ENCODE data around the gene IGFN1. TPM values are rescaled to one million over a fixed set of nuclear protein-coding genes. Genes with fewer than 3 reads are reported as not detected.

Gene IGFN1
- total RNA-seq, 6 experiments from 2014 or later = 0.02 to 0.18 (median 0.12) TPM; not detected in 3

- intact Hi-C loops (cut with DNase I) = no loop called here
- H3K4me1 ChIP-seq = no peaks in the 10 kb centered on the region
- TF ChIP-seq, protein P1, sequence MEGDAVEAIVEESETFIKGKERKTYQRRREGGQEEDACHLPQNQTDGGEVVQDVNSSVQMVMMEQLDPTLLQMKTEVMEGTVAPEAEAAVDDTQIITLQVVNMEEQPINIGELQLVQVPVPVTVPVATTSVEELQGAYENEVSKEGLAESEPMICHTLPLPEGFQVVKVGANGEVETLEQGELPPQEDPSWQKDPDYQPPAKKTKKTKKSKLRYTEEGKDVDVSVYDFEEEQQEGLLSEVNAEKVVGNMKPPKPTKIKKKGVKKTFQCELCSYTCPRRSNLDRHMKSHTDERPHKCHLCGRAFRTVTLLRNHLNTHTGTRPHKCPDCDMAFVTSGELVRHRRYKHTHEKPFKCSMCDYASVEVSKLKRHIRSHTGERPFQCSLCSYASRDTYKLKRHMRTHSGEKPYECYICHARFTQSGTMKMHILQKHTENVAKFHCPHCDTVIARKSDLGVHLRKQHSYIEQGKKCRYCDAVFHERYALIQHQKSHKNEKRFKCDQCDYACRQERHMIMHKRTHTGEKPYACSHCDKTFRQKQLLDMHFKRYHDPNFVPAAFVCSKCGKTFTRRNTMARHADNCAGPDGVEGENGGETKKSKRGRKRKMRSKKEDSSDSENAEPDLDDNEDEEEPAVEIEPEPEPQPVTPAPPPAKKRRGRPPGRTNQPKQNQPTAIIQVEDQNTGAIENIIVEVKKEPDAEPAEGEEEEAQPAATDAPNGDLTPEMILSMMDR (IDR thresholded peaks at IDR 0.05) = no peak
- TF ChIP-seq POLR2A (IDR thresholded peaks at IDR 0.05) = no peak
- ATAC-seq = no peak
- no peak for DNase-seq
- no peaks in the 10 kb centered on the region for H3K36me3 ChIP-seq
- WGBS (ENCODE audit: insufficient coverage, low coverage, low lambda C conversion rate, missing lambda C conversion rate) = 82% methylated on average over 6 of the region's 6 CpGs
- no peak overlapping the region for H3K4me3 ChIP-seq
- no peaks in the 10 kb centered on the region for H3K9me3 ChIP-seq
- no peaks in the 10 kb centered on the region for H3K27me3 ChIP-seq
- no peak overlapping the region for H3K27ac ChIP-seq
Observed at GRCh38 chr1:201190005-201190404, 619 bp upstream of the IGFN1 start.

DNA sequence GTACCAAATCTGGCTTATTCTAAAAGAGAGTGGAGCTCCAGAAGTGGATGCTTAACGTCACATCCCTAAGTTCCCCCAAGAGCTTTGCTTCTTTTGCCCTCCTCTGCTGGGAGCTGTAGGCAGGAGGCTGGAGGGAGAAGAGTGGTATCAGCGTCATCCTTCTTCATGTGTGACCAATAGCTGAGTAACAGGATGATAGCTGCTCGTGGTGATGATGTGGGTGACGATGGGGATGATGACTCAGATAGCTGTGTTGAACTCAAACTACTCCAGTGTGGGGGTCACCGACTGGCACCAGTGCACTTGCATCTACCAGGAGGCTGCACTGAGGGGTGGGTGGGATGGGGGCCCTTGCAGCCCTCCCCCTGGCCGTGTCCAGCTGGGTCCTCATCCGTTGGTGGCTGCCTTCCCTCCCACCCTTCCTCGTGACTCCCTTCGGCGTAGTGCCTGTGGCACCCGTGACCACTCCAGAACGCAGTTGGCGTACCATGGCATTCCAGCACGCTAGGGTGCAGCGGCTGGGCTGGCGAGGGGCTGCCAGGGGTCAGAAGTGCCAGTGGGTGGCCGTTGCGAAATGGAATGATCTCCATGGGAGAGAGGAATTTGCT is 1.1 kb downstream of the IGFN1 start:
- Histone ChIP-seq H3K4me3 (no peak overlapping the region), H3K4me1 (no peaks in the 10 kb centered on the region), H3K9me3 (no peaks in the 10 kb centered on the region), H3K27me3 (no peaks in the 10 kb centered on the region), H3K27ac (no peak overlapping the region), H3K36me3 (no peaks in the 10 kb centered on the region)
- ATAC-seq = no peak
- DNase-seq = no peak
- no peak for TF ChIP-seq POLR2A (IDR thresholded peaks at IDR 0.05)
- TF ChIP-seq, protein P1 (IDR thresholded peaks at IDR 0.05) = no peak
- WGBS (ENCODE audit: insufficient coverage, low coverage, low lambda C conversion rate, missing lambda C conversion rate) = 13% methylated on average over 3 of the region's 18 CpGs
- intact Hi-C loops (cut with DNase I) = no loop called here

DNA sequence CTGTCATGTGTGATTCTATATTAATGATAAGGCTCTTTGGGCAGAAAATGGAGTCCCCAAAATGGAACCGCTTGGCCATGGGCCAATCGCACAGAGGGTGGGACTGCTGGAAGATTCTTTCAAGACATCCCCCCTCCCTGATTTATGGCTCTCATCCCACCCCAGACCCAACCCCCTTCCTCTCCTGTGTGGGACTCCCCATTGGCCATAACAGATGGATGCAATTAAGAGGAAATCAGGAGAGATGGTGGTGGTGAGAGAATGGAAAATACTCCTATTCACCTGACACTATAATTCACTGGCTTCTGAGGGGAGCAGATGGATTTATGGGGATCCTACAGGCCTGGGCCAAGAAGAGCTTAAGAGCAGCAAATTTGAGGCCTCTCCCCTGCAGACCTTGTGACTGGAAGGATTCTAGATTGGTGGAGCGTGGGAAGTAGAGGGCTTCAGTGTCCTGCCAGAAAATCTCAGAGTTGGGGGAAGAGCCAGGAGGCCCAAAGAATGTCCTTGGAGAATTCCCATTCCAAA is 1.7 kb downstream of the IGFN1 start:
- TF ChIP-seq POLR2A (IDR thresholded peaks at IDR 0.05) = no peak
- TF ChIP-seq, protein P1 (IDR thresholded peaks at IDR 0.05) = no peak
- no peak for ATAC-seq
- no peaks in the 10 kb centered on the region for H3K9me3 ChIP-seq
- DNase-seq = no peak
- H3K27ac ChIP-seq = no peak overlapping the region
- H3K4me3 ChIP-seq = no peak overlapping the region
- no peaks in the 10 kb centered on the region for H3K36me3 ChIP-seq
- no peaks in the 10 kb centered on the region for H3K4me1 ChIP-seq
- 61% methylated on average over 2 of the region's 3 CpGs for WGBS (ENCODE audit: insufficient coverage, low coverage, low lambda C conversion rate, missing lambda C conversion rate)
- no peaks in the 10 kb centered on the region for H3K27me3 ChIP-seq
- intact Hi-C loops (cut with DNase I) = no loop called here

DNA sequence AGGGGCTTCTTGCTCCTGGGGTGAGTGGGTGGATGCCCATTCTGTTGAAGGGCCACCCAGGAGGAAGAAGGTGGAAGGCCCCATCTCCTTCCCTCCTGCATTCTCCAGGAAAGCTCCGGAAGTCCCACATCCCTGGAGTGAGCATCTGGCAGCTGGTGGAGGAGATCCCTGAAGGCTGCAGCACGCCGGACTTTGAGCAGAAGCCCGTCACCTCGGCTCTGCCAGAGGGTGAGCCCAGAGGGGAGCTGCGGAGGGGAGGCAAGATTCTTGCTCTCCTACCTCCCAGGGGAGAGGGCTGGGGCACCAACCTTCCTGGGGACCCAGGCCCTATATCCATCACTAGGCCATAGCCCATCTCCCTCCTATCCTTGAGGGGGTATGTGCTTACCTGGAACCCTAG is 3.4 kb downstream of the IGFN1 start:
- no peak overlapping the region for H3K27ac ChIP-seq
- no peak for TF ChIP-seq POLR2A (IDR thresholded peaks at IDR 0.05)
- TF ChIP-seq, protein P1 (IDR thresholded peaks at IDR 0.05) = no peak
- DNase-seq = no peak
- intact Hi-C loops (cut with DNase I) = no loop called here
- no CpG with 5 or more reads among the region's 6 CpGs for WGBS (ENCODE audit: insufficient coverage, low coverage, low lambda C conversion rate, missing lambda C conversion rate)
- H3K36me3 ChIP-seq = no peaks in the 10 kb centered on the region
- no peaks in the 10 kb centered on the region for H3K9me3 ChIP-seq
- ATAC-seq = no peak
- no peak overlapping the region for H3K4me3 ChIP-seq
- H3K4me1 ChIP-seq = no peaks in the 10 kb centered on the region
- no peaks in the 10 kb centered on the region for H3K27me3 ChIP-seq
